Measurements from ENCODE around the gene JOSD1. TPM values are rescaled to one million over a fixed set of nuclear protein-coding genes. Genes with fewer than 3 reads are reported as not detected.
"Not testable (repeated sequence)": the region's sequence is repeated elsewhere in the genome, so short reads cannot be mapped to it uniquely, and the experiment has no call there.

The JOSD1 gene
- total and polyA plus RNA-seq, 9 of the 15 experiments (the other 6 are each of a cell fraction or from before 2014, with no cell fraction given): 8.9 to 39.1 (median 30.4) TPM

DNA sequence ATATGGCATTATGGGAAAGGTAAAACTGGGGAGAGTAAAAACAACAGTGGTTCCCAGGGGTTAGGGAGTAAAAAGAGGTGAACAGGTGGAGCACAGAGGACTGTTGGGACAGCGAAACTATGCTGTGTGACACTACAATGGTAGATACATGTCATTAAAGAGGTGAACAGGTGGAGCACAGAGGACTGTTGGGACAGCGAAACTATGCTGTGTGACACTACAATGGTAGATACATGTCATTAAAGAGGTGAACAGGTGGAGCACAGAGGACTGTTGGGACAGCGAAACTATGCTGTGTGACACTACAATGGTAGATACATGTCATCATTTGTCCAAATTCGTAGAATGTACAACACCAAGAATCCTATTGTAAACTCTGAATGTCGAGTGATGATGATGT lies 56.5 kb downstream of the JOSD1 start:
- POLR2A ChIA-PET; in situ Hi-C loops (cut with MboI); TF ChIP-seq NR4A1 (CRISPR knock-in tag; IDR thresholded peaks at IDR 0.05): not testable (repeated sequence)
- TF ChIP-seq KDM2B (CRISPR knock-in tag; IDR thresholded peaks at IDR 0.05) (0 out of 2 replicates have a peak, but pooled peaks have one; percentile 26), PPARD (CRISPR knock-in tag; IDR thresholded peaks at IDR 0.05) (peak; percentile 26; the same call in 1 of the 2 replicates), KLF13 (tag; IDR thresholded peaks at IDR 0.05; ENCODE audit: borderline replicate concordance, low read depth) (0 out of 2 replicates have a peak, but pooled peaks have one; percentile 38), NR4A1 (tag; IDR thresholded peaks at IDR 0.05) (0 out of 2 replicates have a peak, but pooled peaks have one; percentile 35)
- TF ChIP-seq, protein P1, sequence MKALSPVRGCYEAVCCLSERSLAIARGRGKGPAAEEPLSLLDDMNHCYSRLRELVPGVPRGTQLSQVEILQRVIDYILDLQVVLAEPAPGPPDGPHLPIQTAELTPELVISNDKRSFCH (CRISPR knock-in tag; IDR thresholded peaks at IDR 0.05): not testable (repeated sequence)
- TF ChIP-seq, protein P1 (tag; IDR thresholded peaks at IDR 0.05): peak; percentile 45; the same call in 1 of the 2 replicates
- TF ChIP-seq, protein P2, sequence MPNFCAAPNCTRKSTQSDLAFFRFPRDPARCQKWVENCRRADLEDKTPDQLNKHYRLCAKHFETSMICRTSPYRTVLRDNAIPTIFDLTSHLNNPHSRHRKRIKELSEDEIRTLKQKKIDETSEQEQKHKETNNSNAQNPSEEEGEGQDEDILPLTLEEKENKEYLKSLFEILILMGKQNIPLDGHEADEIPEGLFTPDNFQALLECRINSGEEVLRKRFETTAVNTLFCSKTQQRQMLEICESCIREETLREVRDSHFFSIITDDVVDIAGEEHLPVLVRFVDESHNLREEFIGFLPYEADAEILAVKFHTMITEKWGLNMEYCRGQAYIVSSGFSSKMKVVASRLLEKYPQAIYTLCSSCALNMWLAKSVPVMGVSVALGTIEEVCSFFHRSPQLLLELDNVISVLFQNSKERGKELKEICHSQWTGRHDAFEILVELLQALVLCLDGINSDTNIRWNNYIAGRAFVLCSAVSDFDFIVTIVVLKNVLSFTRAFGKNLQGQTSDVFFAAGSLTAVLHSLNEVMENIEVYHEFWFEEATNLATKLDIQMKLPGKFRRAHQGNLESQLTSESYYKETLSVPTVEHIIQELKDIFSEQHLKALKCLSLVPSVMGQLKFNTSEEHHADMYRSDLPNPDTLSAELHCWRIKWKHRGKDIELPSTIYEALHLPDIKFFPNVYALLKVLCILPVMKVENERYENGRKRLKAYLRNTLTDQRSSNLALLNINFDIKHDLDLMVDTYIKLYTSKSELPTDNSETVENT (CRISPR knock-in tag; IDR thresholded peaks at IDR 0.05): peak; percentile 89

More for the DNA sequence above, 56.5 kb downstream of the JOSD1 start:
- 56% methylated on average over 4 of the region's 5 CpGs for WGBS (ENCODE audit: insufficient coverage, low coverage, missing lambda C conversion rate)
- CTCF ChIA-PET (ENCODE audit: low intra/inter-chr PET ratio); BruUV-seq (replicated peaks); H2AFZ ChIP-seq (ENCODE audit: low read depth, low read length); H3K4me2 ChIP-seq (ENCODE audit: insufficient read depth, low read length); H3K79me2 ChIP-seq (ENCODE audit: control insufficient read depth, insufficient read depth, low read length); H3K27ac ChIP-seq (ENCODE audit: extremely low read depth, low read depth, low read length); ATAC-seq; intact Hi-C loops (cut with micrococcal nuclease); DNase-seq (ENCODE audit: extremely low read depth in 1 of 4, low spot score in 3 of 4); H3K4me3 ChIP-seq; H3K9ac ChIP-seq (ENCODE audit: insufficient read depth in 1 of 2, low read depth in 2 of 2, low read length in 2 of 2); H3K9me3 ChIP-seq (replicated peaks; ENCODE audit: control insufficient read depth, insufficient read depth, low read depth, low read length); H3K36me3 ChIP-seq (ENCODE audit: control insufficient read depth, insufficient read depth, low read length); H3K9me1 ChIP-seq (ENCODE audit: control insufficient read depth, insufficient read depth, low read length); H3K27me3 ChIP-seq (ENCODE audit: control insufficient read depth in 2 of 2, insufficient read depth in 2 of 2, low read length in 2 of 2); H4K20me1 ChIP-seq (replicated peaks; ENCODE audit: control insufficient read depth, insufficient read depth, low read length); H3K4me1 ChIP-seq (replicated peaks in 1 of 2; ENCODE audit: control insufficient read depth in 2 of 2, insufficient read depth in 2 of 2, low read length in 2 of 2): not testable (repeated sequence)
- peak; percentile 89 for FAIRE-seq

All from K562 (cell line).